Ishikawa (cell line): Measurements from ENCODE around the gene LRP2BP.

Experiments
- RAD21 ChIP-seq: IDR thresholded peaks from 2 replicates; pipeline ENCODE4 v1.6.1; 2012; ENCODE audit warnings: low read depth
- ZBTB7A ChIP-seq: IDR thresholded peaks from 2 replicates; pipeline ENCODE4 v1.6.1; 2012; ENCODE audit warnings: low read depth
- TF ChIP-seq, protein P1 (sequence below): IDR thresholded peaks from 2 replicates; pipeline ENCODE4 v1.6.1; 2012

- TF ChIP-seq RAD21, result no peak
- no peak for TF ChIP-seq ZBTB7A
- TF ChIP-seq, protein P1, sequence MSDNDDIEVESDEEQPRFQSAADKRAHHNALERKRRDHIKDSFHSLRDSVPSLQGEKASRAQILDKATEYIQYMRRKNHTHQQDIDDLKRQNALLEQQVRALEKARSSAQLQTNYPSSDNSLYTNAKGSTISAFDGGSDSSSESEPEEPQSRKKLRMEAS, result no peak
Measured at GRCh38 chr4:185364886-185365285, 30.8 kb downstream of the LRP2BP start.
